ENCODE results near the gene NPTX2. TPM values are rescaled to one million over a fixed set of nuclear protein-coding genes. Genes with fewer than 3 reads are reported as not detected.

Gene NPTX2
- total RNA-seq, 1 experiment from 2014 or later, result 10.9 TPM

DNA sequence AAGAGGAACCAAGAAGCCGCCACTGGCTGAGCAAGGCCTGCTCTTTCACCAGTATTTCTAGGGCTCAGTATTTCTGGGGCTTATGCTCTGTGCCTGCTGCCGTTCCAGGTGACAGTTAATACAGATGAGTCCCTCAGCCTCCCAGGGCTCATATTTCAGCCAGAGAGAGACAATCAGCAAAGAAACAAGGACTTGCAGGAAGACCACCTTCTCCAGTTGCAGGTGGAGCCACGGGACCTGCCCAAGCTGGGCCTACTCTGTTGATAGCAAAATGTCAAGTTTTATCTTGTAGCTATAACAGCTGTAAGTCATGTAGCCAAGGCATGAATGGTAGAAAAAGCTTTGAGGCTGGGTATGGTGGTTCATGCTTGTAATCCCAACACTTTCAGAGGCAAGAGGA is 42.7 kb downstream of the NPTX2 start:
- TF ChIP-seq, protein P1, sequence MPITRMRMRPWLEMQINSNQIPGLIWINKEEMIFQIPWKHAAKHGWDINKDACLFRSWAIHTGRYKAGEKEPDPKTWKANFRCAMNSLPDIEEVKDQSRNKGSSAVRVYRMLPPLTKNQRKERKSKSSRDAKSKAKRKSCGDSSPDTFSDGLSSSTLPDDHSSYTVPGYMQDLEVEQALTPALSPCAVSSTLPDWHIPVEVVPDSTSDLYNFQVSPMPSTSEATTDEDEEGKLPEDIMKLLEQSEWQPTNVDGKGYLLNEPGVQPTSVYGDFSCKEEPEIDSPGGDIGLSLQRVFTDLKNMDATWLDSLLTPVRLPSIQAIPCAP (CRISPR knock-in tag; IDR thresholded peaks at IDR 0.05), result no peak
- TF ChIP-seq MXD4 (CRISPR knock-in tag; IDR thresholded peaks at IDR 0.05; ENCODE audit: borderline replicate concordance), result no peak
- no peak for TF ChIP-seq SMAD3 (CRISPR knock-in tag; IDR thresholded peaks at IDR 0.05; ENCODE audit: borderline replicate concordance)
- no peak for TF ChIP-seq SMAD4 (CRISPR knock-in tag; IDR thresholded peaks at IDR 0.05)
- no peak for TF ChIP-seq SP1 (CRISPR knock-in tag; conservative IDR thresholded peaks at IDR 0.05)
- TF ChIP-seq E2F1 (CRISPR knock-in tag; IDR thresholded peaks at IDR 0.05), result no peak
- TF ChIP-seq ZNF396 (CRISPR knock-in tag; IDR thresholded peaks at IDR 0.05; ENCODE audit: borderline replicate concordance), result no peak
- TF ChIP-seq, protein P2, sequence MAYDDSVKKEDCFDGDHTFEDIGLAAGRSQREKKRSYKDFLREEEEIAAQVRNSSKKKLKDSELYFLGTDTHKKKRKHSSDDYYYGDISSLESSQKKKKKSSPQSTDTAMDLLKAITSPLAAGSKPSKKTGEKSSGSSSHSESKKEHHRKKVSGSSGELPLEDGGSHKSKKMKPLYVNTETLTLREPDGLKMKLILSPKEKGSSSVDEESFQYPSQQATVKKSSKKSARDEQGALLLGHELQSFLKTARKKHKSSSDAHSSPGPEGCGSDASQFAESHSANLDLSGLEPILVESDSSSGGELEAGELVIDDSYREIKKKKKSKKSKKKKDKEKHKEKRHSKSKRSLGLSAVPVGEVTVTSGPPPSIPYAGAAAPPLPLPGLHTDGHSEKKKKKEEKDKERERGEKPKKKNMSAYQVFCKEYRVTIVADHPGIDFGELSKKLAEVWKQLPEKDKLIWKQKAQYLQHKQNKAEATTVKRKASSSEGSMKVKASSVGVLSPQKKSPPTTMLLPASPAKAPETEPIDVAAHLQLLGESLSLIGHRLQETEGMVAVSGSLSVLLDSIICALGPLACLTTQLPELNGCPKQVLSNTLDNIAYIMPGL (CRISPR knock-in tag; IDR thresholded peaks at IDR 0.05), result no peak
- no peak for TF ChIP-seq TCF7 (CRISPR knock-in tag; IDR thresholded peaks at IDR 0.05; ENCODE audit: low read depth)
- no peak for TF ChIP-seq GRHL2 (CRISPR knock-in tag; IDR thresholded peaks at IDR 0.05; ENCODE audit: insufficient replicate concordance, severe bottlenecking)
- CTCF ChIA-PET, result no interaction called here
- no peak for DNase-seq (ENCODE audit: low spot score)
- POLR2A ChIA-PET, result no interaction called here
- H3K36me3 Mint-ChIP-seq, result no peaks in the 10 kb centered on the region
- no peak overlapping the region for H3K27ac Mint-ChIP-seq
- no peaks in the 10 kb centered on the region for H3K4me1 Mint-ChIP-seq
- no peak for ATAC-seq
- no peak overlapping the region for H3K4me3 Mint-ChIP-seq
- H3K27me3 Mint-ChIP-seq (ENCODE audit: low read depth), result peaks cover 11% of the 10 kb centered on the region; the same call in 1 of the 2 replicates
- no peaks in the 10 kb centered on the region for H3K9me3 Mint-ChIP-seq

GRCh38 chr7:98661607-98662006 is 44.5 kb downstream of the NPTX2 start:
- peaks cover 24% of the 10 kb centered on the region for H3K27me3 Mint-ChIP-seq (ENCODE audit: low read depth)
- TF ChIP-seq STAT6 (CRISPR knock-in tag; conservative IDR thresholded peaks at IDR 0.05; ENCODE audit: low read depth) (no peak), GABPB1 (CRISPR knock-in tag; IDR thresholded peaks at IDR 0.05) (no peak), SMAD3 (CRISPR knock-in tag; IDR thresholded peaks at IDR 0.05; ENCODE audit: borderline replicate concordance) (no peak), E2F5 (CRISPR knock-in tag; IDR thresholded peaks at IDR 0.05) (no peak), ATF2 (CRISPR knock-in tag; IDR thresholded peaks at IDR 0.05; ENCODE audit: borderline replicate concordance, low read depth) (no peak), NFE2L1 (CRISPR knock-in tag; IDR thresholded peaks at IDR 0.05) (no peak), CBFB (CRISPR knock-in tag; IDR thresholded peaks at IDR 0.05; ENCODE audit: low read depth) (no peak), SMAD4 (CRISPR knock-in tag; IDR thresholded peaks at IDR 0.05) (no peak), TEAD4 (CRISPR knock-in tag; IDR thresholded peaks at IDR 0.05) (no peak)
- TF ChIP-seq, protein P3, sequence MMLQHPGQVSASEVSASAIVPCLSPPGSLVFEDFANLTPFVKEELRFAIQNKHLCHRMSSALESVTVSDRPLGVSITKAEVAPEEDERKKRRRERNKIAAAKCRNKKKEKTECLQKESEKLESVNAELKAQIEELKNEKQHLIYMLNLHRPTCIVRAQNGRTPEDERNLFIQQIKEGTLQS (CRISPR knock-in tag; conservative IDR thresholded peaks at IDR 0.05), result no peak
- TF ChIP-seq, protein P4, sequence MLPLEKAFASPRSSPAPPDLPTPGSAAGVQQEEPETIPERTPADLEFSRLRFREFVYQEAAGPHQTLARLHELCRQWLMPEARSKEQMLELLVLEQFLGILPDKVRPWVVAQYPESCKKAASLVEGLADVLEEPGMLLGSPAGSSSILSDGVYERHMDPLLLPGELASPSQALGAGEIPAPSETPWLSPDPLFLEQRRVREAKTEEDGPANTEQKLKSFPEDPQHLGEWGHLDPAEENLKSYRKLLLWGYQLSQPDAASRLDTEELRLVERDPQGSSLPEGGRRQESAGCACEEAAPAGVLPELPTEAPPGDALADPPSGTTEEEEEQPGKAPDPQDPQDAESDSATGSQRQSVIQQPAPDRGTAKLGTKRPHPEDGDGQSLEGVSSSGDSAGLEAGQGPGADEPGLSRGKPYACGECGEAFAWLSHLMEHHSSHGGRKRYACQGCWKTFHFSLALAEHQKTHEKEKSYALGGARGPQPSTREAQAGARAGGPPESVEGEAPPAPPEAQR (CRISPR knock-in tag; IDR thresholded peaks at IDR 0.05), result no peak
- TF ChIP-seq, protein P5, sequence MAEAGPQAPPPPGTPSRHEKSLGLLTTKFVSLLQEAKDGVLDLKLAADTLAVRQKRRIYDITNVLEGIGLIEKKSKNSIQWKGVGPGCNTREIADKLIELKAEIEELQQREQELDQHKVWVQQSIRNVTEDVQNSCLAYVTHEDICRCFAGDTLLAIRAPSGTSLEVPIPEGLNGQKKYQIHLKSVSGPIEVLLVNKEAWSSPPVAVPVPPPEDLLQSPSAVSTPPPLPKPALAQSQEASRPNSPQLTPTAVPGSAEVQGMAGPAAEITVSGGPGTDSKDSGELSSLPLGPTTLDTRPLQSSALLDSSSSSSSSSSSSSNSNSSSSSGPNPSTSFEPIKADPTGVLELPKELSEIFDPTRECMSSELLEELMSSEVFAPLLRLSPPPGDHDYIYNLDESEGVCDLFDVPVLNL (CRISPR knock-in tag; IDR thresholded peaks at IDR 0.05; ENCODE audit: borderline replicate concordance, low read depth), result no peak
- TF ChIP-seq, protein P6, sequence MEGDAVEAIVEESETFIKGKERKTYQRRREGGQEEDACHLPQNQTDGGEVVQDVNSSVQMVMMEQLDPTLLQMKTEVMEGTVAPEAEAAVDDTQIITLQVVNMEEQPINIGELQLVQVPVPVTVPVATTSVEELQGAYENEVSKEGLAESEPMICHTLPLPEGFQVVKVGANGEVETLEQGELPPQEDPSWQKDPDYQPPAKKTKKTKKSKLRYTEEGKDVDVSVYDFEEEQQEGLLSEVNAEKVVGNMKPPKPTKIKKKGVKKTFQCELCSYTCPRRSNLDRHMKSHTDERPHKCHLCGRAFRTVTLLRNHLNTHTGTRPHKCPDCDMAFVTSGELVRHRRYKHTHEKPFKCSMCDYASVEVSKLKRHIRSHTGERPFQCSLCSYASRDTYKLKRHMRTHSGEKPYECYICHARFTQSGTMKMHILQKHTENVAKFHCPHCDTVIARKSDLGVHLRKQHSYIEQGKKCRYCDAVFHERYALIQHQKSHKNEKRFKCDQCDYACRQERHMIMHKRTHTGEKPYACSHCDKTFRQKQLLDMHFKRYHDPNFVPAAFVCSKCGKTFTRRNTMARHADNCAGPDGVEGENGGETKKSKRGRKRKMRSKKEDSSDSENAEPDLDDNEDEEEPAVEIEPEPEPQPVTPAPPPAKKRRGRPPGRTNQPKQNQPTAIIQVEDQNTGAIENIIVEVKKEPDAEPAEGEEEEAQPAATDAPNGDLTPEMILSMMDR (IDR thresholded peaks at IDR 0.05), result no peak

More at GRCh38 chr7:98661607-98662006, 44.5 kb downstream of the NPTX2 start:
- ChIA-PET POLR2A (no interaction called here), CTCF (no interaction called here)
- DNase-seq (ENCODE audit: low spot score) (no peak), ATAC-seq (no peak)
- Mint-ChIP-seq H3K9me3 (no peaks in the 10 kb centered on the region), H3K27ac (no peak overlapping the region), H3K4me1 (no peaks in the 10 kb centered on the region), H3K4me3 (no peak overlapping the region), H3K36me3 (no peaks in the 10 kb centered on the region)

Measured in WTC11 (cell line).